ENCODE results near the gene KIF3A.

Gene KIF3A

DNA sequence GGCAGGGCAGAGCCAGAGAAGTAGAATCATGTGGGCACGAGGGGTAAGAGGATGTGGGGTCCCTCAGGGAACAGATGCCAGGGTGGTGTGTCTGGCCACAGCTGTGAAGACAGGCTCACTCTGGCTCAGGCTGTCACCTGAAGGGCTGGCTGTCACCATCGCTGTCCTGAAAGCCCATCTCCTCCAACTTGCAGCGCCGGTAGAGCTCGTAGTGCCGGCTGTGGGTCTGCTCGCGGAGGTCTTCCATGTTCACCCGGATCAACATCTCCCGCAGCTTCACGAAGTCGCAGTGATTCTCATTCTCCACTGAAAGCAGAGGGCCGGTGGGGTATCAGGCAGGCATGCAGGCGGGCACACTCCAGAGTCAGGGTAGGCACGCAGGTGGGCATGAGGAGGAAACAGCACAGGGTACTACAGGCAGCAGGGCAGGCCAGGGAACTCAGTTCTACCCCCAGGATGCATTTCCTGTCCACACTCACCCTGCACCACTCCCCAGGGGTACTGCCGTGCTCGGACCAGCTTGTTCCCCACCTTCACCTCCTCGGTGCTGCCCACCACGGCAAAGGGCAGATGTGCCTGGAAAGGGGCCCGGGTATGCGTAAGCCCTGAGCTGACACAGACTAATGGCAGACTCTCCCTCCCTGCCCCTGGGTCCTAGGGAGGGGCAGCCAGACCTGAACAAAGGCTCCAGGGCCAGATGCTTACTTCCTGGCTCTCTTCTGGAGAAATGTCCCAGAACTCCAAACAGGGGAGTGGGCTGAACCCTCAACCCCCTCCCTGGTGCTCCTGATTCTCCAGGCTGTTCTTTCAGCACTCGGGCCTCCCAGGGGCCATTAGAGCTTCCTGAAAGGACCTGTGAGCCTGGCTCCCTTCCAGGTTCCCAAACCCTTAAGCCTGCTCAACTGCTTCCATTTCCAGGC is 24.2 kb upstream of the KIF3A start:
- Histone ChIP-seq H3K9me2 (replicated peaks; ENCODE audit: low read depth, low read length) (no peaks in the 10 kb centered on the region), H4K20me1 (ENCODE audit: insufficient read depth, low read length, poor library complexity, severe bottlenecking) (no peaks in the 10 kb centered on the region), H3K4me3 (ENCODE audit: low read length, poor library complexity, severe bottlenecking) (no peak overlapping the region), H3K9ac (ENCODE audit: low read depth, low read length, poor library complexity, severe bottlenecking) (no peak overlapping the region), H3K4me2 (ENCODE audit: low read depth, low read length, poor library complexity, severe bottlenecking) (no peak overlapping the region), H3K9me3 (ENCODE audit: insufficient read depth, low read depth, low read length) (no peaks in the 10 kb centered on the region), H3K79me2 (ENCODE audit: insufficient read depth, low read length) (no peaks in the 10 kb centered on the region), H3F3A (ENCODE audit: low read depth) (no peaks in the 10 kb centered on the region), H3K36me3 (ENCODE audit: insufficient read depth, low read length) (no peaks in the 10 kb centered on the region; the same call in 1 of the 2 replicates), H3K27me3 (ENCODE audit: insufficient read depth, low read length, poor library complexity, severe bottlenecking) (no peaks in the 10 kb centered on the region), H2AFZ (ENCODE audit: low read length) (no peak overlapping the region), H3K4me1 (ENCODE audit: insufficient read depth, low read length, poor library complexity, severe bottlenecking) (no peaks in the 10 kb centered on the region)
- TF ChIP-seq, protein P1, sequence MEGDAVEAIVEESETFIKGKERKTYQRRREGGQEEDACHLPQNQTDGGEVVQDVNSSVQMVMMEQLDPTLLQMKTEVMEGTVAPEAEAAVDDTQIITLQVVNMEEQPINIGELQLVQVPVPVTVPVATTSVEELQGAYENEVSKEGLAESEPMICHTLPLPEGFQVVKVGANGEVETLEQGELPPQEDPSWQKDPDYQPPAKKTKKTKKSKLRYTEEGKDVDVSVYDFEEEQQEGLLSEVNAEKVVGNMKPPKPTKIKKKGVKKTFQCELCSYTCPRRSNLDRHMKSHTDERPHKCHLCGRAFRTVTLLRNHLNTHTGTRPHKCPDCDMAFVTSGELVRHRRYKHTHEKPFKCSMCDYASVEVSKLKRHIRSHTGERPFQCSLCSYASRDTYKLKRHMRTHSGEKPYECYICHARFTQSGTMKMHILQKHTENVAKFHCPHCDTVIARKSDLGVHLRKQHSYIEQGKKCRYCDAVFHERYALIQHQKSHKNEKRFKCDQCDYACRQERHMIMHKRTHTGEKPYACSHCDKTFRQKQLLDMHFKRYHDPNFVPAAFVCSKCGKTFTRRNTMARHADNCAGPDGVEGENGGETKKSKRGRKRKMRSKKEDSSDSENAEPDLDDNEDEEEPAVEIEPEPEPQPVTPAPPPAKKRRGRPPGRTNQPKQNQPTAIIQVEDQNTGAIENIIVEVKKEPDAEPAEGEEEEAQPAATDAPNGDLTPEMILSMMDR (conservative IDR thresholded peaks at IDR 0.05; ENCODE audit: low read length): no peak
- no peak for TF ChIP-seq EZH2phosphoT487 (IDR thresholded peaks at IDR 0.05; ENCODE audit: borderline replicate concordance)

DNA sequence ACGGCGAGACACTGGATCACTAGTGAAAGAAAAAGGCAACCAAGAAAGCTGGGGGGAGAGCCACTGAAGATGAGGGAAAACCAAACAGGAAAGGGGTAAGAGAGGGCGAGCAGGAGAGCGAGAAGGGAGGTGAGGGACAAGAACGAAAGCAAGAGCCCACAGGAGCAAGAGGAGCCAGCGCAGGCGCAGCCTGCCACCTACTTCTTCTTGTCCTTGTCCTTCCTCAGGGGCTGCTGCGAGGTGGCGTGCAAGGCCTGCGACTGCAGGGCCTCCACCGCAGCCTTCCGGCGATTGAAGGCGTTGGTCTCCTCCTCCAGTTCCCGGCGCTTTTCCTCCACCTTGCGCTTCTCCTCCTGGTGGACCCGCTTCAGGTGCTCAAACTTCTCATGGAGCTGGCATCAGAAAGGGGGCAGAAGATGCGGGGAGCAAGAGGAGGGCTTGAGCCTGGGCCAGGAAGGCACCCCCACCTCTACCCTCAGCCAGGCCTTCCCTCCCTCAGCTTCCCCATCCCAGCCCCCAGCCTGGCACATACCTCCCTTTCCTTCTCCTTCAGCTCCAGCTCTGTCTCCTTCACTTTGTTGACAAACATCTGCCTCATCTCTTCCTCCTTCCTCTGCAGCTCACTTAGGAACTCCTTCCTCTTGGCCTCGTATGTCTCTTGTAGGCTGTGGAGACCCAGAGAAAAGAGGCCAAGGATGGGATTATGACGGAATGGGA is 23.4 kb upstream of the KIF3A start:
- no peaks in the 10 kb centered on the region for H3K27me3 ChIP-seq (ENCODE audit: insufficient read depth, low read length, poor library complexity, severe bottlenecking)
- H4K20me1 ChIP-seq (ENCODE audit: insufficient read depth, low read length, poor library complexity, severe bottlenecking): no peaks in the 10 kb centered on the region
- TF ChIP-seq, protein P1 (conservative IDR thresholded peaks at IDR 0.05; ENCODE audit: low read length): no peak
- no peak for TF ChIP-seq EZH2phosphoT487 (IDR thresholded peaks at IDR 0.05; ENCODE audit: borderline replicate concordance)
- no peak overlapping the region for H3K9ac ChIP-seq (ENCODE audit: low read depth, low read length, poor library complexity, severe bottlenecking)
- H3K9me3 ChIP-seq (ENCODE audit: insufficient read depth, low read depth, low read length): no peaks in the 10 kb centered on the region
- no peaks in the 10 kb centered on the region for H3F3A ChIP-seq (ENCODE audit: low read depth)
- no peaks in the 10 kb centered on the region for H3K9me2 ChIP-seq (replicated peaks; ENCODE audit: low read depth, low read length)
- H3K4me2 ChIP-seq (ENCODE audit: low read depth, low read length, poor library complexity, severe bottlenecking): no peak overlapping the region
- H3K36me3 ChIP-seq (ENCODE audit: insufficient read depth, low read length): no peaks in the 10 kb centered on the region; the same call in 1 of the 2 replicates
- no peaks in the 10 kb centered on the region for H3K79me2 ChIP-seq (ENCODE audit: insufficient read depth, low read length)
- H3K4me1 ChIP-seq (ENCODE audit: insufficient read depth, low read length, poor library complexity, severe bottlenecking): no peaks in the 10 kb centered on the region
- H3K4me3 ChIP-seq (ENCODE audit: low read length, poor library complexity, severe bottlenecking): no peak overlapping the region
- no peak overlapping the region for H2AFZ ChIP-seq (ENCODE audit: low read length)

DNA sequence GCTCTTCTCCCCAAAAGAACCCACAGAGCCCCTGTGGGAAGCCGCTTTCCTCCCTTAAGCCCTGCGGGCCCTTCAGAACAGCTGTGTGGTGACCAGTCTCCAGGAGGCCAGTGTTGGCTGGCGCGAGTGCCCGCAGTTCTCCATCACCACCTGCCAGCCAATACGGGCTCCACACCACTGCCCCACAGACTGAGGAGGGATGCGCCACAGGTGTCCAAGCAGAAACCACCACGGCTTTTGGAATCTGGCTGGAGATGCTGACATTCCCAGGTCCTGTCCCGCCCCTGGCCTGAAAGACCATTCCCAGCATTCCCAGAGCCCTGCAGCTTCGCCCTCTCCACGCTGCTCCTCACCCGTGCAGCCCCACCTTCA is 22.7 kb upstream of the KIF3A start:
- Histone ChIP-seq H3F3A (ENCODE audit: low read depth) (no peaks in the 10 kb centered on the region), H3K4me3 (ENCODE audit: low read length, poor library complexity, severe bottlenecking) (no peak overlapping the region), H3K27me3 (ENCODE audit: insufficient read depth, low read length, poor library complexity, severe bottlenecking) (no peaks in the 10 kb centered on the region), H3K9me2 (replicated peaks; ENCODE audit: low read depth, low read length) (no peaks in the 10 kb centered on the region), H3K4me2 (ENCODE audit: low read depth, low read length, poor library complexity, severe bottlenecking) (no peak overlapping the region), H3K79me2 (ENCODE audit: insufficient read depth, low read length) (no peaks in the 10 kb centered on the region), H3K9ac (ENCODE audit: low read depth, low read length, poor library complexity, severe bottlenecking) (no peak overlapping the region), H2AFZ (ENCODE audit: low read length) (no peak overlapping the region), H3K36me3 (ENCODE audit: insufficient read depth, low read length) (no peaks in the 10 kb centered on the region; the same call in 1 of the 2 replicates), H4K20me1 (ENCODE audit: insufficient read depth, low read length, poor library complexity, severe bottlenecking) (no peaks in the 10 kb centered on the region), H3K9me3 (ENCODE audit: insufficient read depth, low read depth, low read length) (no peaks in the 10 kb centered on the region), H3K4me1 (ENCODE audit: insufficient read depth, low read length, poor library complexity, severe bottlenecking) (peaks cover 7% of the 10 kb centered on the region)
- TF ChIP-seq, protein P1 (conservative IDR thresholded peaks at IDR 0.05; ENCODE audit: low read length): no peak
- TF ChIP-seq EZH2phosphoT487 (IDR thresholded peaks at IDR 0.05; ENCODE audit: borderline replicate concordance): no peak
